ENCODE results near the gene PSD2. TPM values are rescaled to one million over a fixed set of nuclear protein-coding genes. Genes with fewer than 3 reads are reported as not detected.

Gene PSD2
- total RNA-seq, 1 donor from 2014 or later = not detected

GRCh38 chr5:139836469-139837208, 41.0 kb downstream of the PSD2 start:
- DNase-seq (peak; percentile 50), ATAC-seq (no peak)

DNA sequence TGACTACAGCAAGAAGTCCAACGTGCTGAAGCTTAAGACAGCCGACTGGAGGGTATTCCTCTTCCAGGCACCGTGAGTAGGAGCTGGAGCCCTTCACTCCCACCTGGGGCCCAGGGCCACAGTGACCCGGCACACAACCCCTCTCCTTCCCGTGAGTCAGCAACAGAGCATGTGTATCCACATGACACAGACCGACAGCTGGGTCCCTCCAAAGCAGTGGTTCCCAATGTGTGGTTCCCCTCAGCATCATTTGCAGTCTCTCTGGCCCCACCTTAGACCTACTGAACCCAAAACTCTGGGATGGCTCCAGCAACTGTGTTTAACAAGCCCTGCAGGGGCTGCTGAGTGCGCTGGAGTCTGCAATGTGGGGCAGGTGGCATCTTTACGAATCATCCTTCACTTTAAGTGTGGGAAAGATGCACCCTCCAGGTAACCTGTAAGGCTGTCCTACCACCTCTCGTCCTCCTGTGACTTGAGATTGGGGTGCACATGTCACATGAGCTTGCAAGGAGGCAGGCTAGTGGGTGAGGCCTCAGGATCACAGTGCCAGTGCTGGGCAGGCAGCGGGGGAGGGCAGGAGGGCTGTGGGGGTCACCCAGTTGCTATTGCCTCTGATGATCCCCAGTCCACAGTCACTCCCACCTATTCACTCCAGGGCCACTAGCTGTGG, 42.2 kb downstream of the PSD2 start:
- H3K27ac ChIP-seq = no peak overlapping the region
- no peaks in the 10 kb centered on the region for H3K36me3 ChIP-seq
- ATAC-seq (no peak), DNase-seq (peak; percentile 36)
- intact Hi-C loops (cut with DNase I) = no loop called here
- H3K27me3 ChIP-seq = no peaks in the 10 kb centered on the region
- no peaks in the 10 kb centered on the region for H3K4me1 ChIP-seq
- no peak for TF ChIP-seq CTCF (IDR thresholded peaks at IDR 0.05)
- H3K9me3 ChIP-seq = no peaks in the 10 kb centered on the region
- no peak overlapping the region for H3K4me3 ChIP-seq

More at GRCh38 chr5:139836469-139837208, 41.0 kb downstream of the PSD2 start:
- no peaks in the 10 kb centered on the region for H3K27me3 ChIP-seq
- no peak overlapping the region for H3K4me3 ChIP-seq
- no peak for TF ChIP-seq CTCF (IDR thresholded peaks at IDR 0.05)
- no peaks in the 10 kb centered on the region for H3K9me3 ChIP-seq
- no peaks in the 10 kb centered on the region for H3K36me3 ChIP-seq
- intact Hi-C loops (cut with DNase I) = no loop called here
- no peak overlapping the region for H3K27ac ChIP-seq
- H3K4me1 ChIP-seq = no peaks in the 10 kb centered on the region

DNA sequence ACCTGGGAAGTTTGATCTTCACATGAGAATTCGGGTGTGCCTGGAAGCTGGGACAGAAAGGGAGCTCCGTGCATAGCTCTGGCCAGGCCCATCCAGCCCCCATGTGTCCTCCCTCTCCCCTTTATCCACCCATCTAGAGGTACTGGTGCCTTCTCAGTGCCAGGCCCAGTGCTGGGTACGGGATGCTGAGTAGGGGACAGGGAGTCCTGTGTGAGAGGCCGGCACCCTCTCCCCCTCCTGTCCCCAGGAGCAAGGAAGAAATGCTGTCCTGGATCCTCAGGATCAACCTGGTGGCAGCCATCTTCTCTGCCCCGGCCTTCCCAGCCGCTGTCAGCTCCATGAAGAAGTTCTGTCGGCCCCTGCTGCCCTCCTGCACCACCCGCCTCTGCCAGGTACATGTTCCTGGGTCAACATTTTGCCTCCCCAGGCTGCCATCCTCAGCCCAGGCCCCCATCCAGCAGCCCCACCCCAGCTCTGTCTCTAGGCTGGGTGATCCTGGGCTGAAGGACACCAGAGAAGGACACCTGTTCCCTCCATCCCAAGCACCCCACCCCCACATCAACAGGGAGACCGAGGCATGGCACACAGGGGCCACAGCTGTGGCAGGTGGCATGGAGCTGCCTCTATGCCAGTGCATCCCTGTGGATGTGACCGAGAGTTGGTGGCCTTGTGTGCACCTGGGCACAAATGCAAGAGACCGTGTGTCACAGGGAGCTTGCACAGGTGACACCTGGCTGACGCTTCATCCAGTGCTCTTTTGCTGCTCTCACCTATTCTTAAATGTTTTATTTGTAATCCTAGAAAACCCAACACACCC, 43.0 kb downstream of the PSD2 start:
- no peaks in the 10 kb centered on the region for H3K9me3 ChIP-seq
- no peaks in the 10 kb centered on the region for H3K27me3 ChIP-seq
- no peaks in the 10 kb centered on the region for H3K36me3 ChIP-seq
- no peak for TF ChIP-seq CTCF (IDR thresholded peaks at IDR 0.05)
- intact Hi-C loops (cut with DNase I) = no loop called here
- H3K4me3 ChIP-seq = no peak overlapping the region
- no peak for ATAC-seq
- peak; percentile 52 for DNase-seq
- no peak overlapping the region for H3K27ac ChIP-seq
- no peaks in the 10 kb centered on the region for H3K4me1 ChIP-seq

DNA sequence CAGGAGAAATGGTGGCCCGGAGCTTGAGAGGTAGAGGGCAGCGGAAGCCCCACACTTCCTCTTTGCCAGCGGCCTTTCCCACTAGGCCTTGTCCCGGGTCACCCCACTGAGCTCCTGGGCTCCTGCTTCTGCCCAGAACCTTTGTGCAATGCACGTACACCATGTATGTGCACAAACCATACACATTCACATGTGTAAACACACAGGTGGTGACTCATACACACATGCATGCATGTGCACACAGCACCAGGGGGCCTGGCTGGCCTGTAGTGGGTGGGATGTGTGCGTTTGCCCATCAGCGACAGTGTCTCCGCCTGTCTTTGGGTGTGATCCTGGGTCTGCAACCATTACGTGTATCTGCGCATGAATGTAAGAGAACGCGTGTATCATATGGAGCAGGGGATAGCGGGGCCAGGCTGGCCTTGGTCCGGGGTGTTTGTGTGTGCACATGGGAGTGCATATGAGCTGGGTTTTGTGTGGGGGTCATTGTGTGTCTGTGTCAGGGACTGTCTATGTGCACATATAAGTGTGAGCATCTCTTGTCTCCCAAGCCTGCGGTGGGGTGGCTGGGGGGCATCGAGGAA, 43.7 kb downstream of the PSD2 start:
- DNase-seq (peak; percentile 46), ATAC-seq (no peak)
- Histone ChIP-seq H3K4me1 (peaks cover under 1% of the 10 kb centered on the region), H3K27ac (no peak overlapping the region), H3K4me3 (no peak overlapping the region), H3K27me3 (no peaks in the 10 kb centered on the region), H3K9me3 (no peaks in the 10 kb centered on the region), H3K36me3 (no peaks in the 10 kb centered on the region)
- intact Hi-C loops (cut with DNase I) = no loop called here
- TF ChIP-seq CTCF (IDR thresholded peaks at IDR 0.05) = no peak

DNA sequence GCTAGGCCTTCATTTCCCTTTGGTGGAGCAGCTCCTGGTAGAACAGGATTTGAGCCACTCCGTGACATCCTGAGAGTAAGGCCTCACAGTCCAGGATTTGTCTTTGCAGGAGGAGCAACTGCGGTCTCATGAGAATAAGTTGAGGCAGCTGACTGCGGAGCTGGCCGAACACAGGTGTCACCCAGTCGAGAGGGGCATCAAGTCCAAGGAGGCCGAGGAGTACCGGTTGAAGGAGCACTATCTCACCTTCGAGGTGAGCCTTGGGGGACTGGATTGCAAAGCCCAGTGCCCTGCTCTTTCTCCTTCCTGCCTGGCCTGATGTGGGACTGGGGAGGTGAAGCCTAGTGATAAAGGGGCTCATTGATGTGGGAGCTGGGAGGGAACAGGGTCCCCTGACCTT, 44.3 kb downstream of the PSD2 start:
- peaks cover 4% of the 10 kb centered on the region for H3K4me1 ChIP-seq
- no peak overlapping the region for H3K4me3 ChIP-seq
- H3K27me3 ChIP-seq = no peaks in the 10 kb centered on the region
- no peaks in the 10 kb centered on the region for H3K36me3 ChIP-seq
- peak; percentile 15 for DNase-seq
- no peak for ATAC-seq
- no peaks in the 10 kb centered on the region for H3K9me3 ChIP-seq
- intact Hi-C loops (cut with DNase I) = no loop called here
- no peak for TF ChIP-seq CTCF (IDR thresholded peaks at IDR 0.05)
- no peak overlapping the region for H3K27ac ChIP-seq
